NOMO-1 treated with DMSO at 0.1 percent for 48 hours (cell line): ENCODE data around the gene NTM.
"Not testable (repeated sequence)": the region's sequence is repeated elsewhere in the genome, so short reads cannot be mapped to it uniquely, and the experiment has no call there.

Experiments used
- DNase-seq: peaks from one replicate; lab custom pipeline; 2025; ENCODE audit not compliant: unreplicated experiment; lab: John Stamatoyannopoulos, UW

Gene NTM

DNA sequence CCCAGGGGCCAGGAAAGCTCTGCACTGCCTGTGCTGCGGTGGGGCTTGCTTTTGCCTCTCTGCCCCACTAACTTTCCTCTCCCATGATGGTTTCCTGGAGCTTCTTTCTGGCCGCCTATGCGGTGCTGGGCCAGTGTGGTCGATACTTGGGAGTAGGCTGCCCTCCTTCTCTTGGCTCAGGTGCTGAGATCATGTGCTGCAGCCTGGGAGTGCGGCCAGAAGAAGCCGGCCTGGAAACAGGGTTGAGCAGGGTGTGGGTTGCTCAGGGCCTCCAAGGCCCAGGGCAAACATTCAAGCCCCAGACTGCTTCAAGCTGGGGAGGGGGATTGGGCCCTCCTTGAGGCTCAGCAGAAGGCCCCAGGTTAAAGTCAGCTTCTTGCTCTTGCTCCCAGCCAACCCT lies 125.0 kb downstream of the NTM start:
- no peak for DNase-seq

DNA sequence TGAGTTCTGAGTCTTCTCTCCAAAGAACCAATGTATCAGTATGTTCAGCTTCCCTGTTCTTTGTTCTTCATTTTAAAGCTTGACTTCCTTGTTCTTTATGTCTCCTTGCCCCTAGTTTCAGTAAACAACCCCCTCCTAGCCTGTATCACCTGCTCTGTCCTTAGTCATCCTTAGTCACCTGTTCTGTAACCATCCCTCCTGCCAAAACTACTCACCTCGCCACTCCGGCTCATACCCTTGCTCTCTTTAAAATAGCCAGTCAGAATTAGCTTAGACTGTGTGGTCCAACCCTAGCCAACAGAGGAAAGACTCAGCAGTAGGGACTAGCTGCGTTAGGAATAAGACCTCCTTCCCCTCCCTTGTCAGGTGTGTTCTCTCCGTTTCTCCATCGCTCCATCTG lies 127.3 kb downstream of the NTM start:
- DNase-seq = not testable (repeated sequence)

DNA sequence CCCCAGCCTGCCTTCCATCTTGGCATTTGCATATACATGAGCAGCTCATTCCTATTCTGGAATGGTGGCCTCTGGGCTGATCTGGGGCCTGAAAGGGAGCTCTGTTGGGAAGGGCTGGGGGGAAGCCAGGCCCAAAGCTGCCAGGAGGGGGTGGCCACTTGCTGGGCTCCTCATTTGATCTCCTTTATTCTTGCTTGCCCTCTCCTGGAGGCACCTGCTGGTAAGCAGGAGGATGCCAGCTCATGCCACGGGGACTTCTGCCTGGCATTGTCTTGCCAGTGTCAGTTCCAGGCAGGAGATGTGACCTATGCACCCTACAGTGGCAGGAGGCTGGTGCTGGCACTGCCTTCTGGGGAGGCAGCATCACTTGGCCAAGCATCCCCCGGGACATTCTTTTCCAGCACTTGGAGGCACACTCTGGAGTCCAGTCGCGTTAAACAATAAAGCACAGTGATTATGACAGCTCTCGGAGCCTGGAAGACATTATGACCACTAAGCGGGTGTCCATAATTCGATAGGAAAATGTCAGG lies 128.3 kb downstream of the NTM start:
- DNase-seq = no peak

DNA sequence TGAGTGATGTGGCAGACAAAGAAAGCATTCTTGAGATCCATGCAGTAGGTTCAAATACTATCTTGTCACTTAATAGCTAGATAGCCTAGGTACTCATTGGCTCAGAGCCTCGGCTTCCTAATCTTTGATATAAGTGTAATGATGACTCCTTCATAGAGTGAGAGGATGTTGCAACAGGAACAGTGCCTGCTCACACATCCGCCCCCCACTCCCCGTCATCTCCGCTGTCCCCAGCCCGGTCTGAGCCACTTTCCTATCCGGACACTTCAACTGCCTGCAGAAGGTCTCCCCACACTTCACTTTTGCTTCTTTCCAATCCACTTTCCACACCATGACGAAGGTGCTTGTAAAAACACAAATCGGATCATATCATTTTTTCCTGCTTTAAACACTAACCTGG lies 128.8 kb downstream of the NTM start:
- DNase-seq = peak; percentile 27

DNA sequence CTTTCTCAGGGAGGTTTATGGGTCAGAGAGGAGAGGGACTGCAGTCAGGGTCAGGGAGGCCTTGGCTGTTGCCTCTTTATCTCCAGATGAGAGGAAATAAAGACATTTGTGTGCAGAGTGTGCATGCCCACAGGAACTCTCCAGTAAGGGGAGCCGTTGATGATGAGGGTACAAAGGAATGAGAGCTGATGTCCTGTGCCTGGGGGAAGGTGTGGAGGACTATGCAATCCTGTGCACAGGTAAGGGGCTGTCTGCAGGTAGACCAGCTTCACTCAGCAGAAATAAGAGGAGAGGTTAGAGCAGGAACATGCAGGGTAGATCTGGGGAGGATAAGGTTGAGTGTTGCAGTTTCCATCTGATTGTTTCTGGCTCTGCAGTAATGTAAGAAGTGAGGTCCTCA lies 132.6 kb downstream of the NTM start:
- DNase-seq = no peak

DNA sequence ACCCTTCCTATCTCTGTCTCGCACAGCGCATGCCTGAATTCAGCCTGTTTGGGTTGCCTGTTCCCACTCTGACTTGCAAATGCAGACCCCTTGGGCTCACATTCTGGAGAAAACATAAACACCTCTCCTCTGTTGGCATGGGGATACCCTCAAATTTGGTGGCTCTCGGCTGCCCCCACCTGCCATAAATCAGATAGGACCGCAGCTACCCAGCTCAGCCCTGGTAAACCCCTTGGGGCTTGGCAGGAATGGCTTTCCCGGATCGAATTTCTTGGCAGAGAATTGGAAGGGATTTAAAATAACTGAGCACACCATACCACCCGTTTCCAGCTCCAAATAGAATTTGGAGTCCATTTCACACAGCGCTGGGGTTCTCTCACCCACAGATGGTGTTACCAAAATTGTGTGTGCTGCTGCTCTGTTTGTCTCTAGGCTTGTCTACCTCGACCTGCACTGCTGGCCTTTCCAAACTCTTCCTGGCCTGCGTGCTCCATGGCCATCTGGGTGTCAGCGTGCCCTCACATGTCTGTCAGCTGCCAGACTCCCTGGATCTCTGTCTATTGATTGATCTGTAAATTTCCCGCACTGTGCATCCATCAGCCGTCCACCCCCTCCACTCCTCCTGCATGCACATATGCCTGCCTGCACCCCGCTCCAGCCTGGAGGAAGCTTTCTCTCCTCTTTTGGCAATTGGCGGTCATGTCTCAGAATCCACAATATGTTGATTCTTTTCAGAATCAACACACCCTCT lies 134.0 kb downstream of the NTM start:
- DNase-seq = no peak

DNA sequence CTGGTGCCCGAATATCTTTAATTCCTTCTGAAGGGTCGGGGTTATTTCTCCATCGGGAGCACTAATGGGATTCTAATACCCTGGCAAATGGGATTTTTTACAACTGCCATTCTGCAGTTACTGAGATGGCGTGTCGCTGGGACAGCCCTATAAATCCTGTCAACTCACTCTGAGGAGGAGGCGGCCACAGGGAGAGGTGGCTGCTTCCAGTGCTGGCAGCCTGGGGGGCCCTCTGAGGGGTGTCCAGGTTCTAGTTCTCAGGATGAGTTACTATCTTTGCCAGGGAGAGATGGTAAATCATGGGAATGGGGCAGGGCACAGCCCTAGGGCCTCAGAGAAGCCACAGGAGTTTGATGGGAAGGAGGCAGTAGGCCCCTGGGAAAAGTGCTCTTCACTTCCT lies 135.9 kb downstream of the NTM start:
- DNase-seq = no peak

DNA sequence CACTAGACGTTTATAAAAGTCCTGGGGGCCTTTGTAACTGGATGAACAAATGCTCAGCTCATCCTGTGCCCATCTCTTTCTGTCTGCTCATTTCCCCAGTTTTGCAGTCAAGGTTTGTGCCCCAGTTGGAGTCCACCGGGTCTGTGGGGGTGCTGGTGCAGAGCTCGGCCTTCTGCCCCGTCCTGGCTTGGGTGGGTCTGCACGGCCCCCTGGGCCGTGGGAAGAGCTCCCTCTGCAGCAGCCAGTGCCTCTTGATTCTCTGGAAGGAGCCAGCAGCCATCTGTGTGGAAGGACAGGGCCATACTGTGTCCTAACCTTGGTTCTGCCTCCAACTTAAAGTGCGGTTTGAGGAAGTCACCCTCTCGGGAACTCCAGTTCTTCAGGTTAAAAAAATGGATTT lies 140.2 kb downstream of the NTM start:
- DNase-seq = no peak

DNA sequence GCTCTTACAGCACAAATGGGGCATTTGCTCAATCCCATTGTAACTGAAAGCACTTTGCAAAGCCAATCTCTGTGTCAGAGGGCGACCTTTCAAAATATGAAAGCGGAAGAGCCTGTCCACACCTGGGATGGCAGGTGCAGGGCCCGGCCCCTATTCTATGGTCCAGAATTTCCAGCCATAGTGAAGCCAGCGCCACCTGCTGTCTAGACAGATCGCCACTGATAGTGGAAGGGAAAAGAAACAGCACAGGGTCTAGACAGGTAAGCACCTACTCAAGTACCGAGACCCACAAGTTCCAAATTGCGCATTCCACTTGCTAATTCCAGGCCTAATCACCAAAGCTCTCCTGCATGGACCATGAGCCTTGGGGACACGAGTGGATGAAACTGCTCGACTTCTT lies 141.4 kb downstream of the NTM start:
- DNase-seq = peak; percentile 16

DNA sequence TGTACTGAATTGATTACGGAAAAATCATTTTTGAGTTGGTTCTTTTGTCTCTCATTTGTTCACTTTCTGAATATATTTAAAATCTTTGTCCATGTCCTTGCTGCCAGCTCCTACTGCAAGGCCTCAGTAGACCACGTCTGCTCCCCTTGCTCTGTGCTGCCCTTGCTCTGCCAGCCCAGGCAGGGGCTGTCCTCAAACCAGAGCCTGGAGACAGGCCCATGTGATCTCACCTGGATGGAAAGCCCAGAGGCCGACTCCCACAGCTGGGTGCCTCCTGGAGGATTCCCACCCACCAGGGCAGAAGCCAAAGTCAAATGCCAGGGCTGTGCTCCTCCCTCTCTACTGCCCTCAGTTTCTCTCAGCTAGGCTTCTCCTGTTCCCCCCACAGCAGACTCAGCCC lies 141.8 kb downstream of the NTM start:
- DNase-seq = no peak

DNA sequence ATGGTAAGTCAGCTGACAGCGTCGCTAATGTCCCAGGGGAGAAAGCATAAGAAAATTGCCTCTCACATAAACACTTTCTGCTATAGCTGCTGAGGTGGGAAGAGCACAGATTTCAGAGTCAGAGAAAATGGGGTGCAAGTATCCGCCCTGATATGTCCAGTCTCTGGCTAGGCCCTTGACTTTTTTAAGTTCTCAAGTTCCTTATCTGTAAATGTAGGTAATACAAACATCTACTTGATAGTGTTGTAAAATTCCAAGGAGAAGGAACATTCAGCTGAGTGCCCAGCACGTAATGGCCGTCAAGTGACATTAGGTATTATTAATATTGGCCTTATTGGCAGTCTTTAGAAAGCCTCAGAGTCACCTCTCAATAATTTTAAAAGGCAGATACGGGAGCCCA lies 143.6 kb downstream of the NTM start:
- DNase-seq = no peak

DNA sequence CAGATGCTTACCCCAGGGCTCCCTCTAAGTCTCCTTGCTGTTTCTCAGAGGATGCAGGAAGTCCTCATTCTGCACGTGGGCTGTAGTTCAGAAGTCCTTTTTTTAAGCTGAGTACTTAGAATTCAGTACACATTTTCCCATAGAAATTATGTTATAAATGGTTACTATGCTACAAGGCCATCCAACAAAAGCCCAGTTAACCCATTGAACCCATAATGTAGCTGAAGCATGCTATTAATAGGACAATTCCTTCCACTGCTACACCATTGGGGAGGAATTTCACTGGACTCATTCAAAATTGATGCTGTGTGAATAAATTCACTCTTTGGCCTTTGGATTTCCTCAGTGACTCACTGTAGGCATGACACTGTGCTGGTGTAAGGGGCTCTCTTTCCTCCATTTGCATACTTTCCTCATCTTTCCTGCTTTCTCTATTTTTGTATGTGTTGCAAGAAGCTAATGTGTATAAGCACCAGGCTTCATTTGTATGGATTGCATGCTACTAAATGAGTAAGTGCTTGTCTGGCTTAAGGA lies 148.0 kb downstream of the NTM start:
- DNase-seq = no peak

DNA sequence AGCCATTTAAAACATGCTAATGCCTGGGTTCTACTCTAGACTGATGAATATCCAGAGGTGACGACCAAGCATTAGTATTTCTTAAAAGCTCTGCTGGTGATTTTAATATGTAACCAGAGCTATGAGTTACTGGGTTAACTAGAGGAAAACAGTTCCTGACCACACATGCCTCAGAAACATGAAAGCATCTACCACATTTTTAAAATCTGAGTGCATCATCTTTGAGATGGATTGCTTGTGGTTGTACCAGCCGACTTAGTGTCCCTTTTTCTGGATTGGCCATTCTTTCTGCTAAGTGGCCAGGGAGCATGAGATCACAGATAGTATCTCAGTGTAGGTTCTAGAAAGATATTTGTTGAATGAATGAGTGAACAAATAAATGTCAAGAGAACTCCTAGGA lies 152.4 kb downstream of the NTM start:
- no peak for DNase-seq

DNA sequence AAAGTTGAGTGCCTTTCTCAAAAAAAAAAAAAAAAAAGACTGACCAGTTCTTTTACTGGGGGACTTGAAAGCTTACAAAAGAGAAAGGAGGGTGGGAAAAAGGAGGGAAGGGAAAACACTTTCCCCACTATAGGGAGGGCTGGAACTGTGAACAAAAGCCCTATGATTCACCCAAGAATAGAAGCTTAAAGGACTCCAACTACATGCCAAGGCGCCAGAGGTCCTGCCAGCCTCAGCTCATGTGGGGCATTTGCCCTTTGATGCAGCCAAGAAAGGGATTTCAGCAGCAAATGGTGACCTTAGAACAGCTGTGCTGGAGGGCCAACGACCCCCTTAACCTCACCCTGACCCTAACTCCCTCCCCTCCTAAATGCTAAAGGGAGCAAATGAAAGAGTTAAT lies 160.0 kb downstream of the NTM start:
- no peak for DNase-seq

DNA sequence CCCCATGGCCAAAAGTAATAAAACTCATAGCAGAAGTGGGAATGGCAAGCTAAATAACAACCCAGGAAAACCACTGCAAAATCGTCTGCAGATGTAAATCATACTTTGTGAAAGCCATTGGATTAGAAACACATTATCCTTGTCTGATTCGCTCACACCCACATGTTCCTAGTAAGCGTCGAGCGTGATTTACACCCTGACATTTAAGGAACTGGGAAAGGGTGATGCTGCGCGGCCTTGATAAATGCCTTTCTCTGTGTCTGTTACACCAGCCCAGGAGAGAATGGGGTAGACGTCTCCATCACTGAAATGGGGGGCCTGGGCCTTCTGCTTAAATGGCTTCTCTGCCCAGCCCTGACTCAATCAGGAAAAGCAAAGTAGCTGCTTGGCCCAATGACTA lies 162.7 kb downstream of the NTM start:
- DNase-seq = no peak

DNA sequence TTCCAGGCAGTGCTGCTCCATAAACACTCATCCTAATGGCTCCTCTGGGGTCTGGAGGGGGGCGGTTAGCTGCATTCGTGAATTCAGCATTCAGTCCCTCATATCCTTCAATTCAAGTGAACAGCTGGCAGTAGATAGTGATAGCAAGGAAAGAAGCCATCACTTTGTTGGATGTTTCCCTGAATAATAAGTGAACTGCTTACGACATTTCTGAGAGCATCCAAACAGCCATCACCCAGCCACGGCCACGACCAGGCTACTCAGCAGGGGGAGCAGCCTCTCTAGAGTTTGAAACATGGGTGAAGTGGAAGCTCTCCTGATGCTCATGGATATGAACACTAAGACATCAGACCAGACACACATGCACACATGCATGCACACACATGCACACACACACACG lies 163.6 kb downstream of the NTM start:
- DNase-seq = no peak

DNA sequence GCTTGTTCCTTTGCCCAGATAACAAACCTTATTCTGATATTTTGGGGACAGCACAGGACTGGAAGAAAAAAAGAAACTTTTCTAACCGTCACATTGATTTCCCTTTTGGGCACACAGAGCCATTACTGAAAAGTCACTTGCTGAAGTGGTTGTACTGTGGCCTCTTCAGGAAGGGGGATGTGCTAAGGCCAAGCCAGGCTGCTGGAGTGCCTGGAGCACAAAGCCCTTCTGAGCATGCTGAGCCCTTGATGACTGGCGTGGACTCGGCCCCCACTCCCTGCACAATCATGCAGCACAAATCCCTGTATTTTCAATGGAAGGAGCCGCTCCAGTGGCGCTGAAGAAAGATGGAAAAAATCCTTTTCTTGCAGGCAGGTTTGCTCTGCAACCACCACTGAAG lies 164.2 kb downstream of the NTM start:
- no peak for DNase-seq

DNA sequence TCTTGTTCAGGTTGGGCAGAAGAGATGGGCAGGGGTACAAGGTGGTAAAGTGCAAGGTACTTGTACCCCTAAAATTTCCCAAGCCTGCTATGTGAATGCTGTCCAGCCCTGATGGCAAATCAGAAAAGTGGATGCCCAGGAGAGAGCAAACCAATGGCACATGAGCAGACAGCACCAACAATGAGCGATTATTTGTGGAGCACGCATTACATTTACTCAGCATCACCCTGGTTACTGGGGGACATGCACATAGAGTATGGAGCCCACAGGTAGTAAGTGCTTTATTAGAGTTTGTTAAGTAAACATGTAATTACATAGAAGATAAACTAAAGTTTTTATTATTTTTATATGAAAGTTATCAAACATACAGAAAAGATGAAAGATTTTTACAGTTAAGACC lies 165.7 kb downstream of the NTM start:
- no peak for DNase-seq

DNA sequence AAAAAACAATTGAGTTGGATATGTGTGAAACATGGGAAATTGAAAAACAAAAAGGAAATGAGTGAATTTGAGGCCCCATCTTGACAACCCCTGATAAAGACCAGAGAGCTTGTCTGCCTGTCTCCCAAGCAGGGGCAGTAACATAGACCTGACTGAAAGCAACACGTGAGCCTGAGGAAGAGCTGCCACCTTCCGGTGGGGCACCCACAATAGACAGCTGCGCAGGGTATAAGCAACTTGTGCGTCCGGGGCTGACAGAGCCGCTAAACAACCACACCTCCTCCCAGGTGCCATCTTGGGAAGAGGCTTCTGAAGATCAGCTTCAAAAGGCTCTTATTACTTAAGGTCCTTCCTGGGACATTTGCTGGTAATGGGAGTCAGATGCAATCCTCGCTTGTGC lies 166.8 kb downstream of the NTM start:
- DNase-seq = no peak

DNA sequence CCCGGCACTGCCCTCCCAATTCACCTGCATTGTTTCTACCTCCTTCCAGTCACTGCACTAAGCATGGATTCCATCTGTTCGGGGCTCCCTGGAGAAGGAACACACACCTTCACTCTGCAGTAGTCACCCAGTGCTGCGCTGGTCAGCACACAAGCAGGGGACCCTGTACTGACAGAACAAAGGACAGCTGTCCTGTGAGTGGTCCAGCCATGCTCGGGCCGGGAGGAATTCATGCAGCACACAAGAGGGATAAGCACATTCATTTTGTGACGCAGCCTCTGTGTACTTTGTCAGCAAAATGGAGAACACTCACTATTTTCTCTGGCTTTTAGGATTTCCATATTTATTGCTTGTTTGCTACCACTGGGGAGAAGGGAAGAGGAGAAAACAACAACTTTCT lies 167.3 kb downstream of the NTM start:
- no peak for DNase-seq

DNA sequence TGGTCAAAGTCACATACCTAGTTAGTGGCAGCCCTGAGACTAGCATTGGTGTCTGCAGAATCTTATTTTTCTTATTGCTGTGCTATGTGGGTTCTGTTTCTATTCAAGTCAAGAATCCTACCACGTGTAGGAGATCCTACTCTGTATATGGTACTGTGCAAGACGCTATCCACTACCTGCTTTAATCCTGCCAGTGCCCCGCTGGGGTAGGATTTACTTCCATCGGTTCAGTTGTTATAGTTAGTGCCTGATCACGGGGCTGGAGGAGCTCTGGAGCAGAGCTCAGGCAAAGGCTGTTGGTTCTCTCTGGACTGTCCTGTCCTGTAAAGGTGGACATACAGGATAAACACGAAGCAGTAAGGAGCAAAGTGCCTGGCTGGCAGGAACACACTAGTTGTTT lies 167.9 kb downstream of the NTM start:
- DNase-seq = no peak

DNA sequence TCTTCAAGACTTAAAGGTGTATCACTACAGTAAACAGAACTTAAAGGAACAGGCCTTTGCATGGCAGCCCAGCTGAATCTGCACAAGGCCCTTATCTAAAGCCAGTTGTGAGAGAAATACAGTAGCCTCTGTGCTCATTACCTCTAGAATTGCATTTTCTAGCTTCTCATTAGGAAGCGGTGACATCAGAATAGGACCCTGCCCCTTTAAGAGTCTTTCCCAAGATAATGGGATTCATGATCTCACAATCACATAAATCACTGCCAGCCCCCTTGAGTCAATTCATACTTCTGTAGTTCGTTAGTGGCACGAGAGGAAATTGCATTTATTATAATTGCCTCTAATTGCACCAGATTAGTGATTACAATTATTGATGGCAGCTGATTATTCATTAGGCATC lies 170.3 kb downstream of the NTM start:
- DNase-seq = no peak

DNA sequence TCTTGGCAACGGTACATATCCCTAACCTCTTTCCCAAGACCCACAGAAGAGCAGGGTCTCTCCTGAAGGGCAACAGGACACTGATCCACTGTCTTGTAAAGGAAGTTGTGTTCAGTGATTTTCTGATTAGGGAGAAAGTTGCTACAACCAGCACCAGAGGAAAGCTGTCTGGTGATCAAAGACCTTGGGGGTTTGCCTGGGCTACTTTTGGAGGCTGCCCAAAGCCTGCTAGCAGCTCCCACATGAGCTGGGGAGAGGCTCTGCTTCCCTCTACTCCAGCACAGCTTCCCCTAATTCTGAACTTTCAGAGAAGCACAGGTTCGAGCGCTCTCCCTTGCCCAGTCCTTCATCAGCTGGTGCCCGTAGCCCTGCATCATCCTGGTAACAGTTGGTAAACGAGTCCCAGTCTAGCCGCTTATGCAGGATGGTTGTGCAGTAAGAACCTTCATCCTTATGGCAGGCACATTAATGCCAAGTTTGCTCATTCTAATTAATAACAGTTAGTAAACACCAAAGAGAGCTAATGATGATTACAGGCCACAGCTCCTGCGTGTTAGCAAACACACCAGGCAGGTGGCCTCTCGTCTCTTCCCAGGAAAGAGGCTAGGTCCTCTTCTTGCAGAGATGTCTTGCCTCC lies 173.1 kb downstream of the NTM start:
- no peak for DNase-seq
